ENCODE results near the gene UGT1A7. TPM values are rescaled to one million over a fixed set of nuclear protein-coding genes. Genes with fewer than 3 reads are reported as not detected.

UGT1A7 gene
- total RNA-seq, 2 donors from 2014 or later, result 0.46 TPM; not detected in 1

- no peaks in the 10 kb centered on the region for H3K27me3 ChIP-seq (replicated peaks; ENCODE audit: insufficient read depth)
- no peaks in the 10 kb centered on the region for H3K9me3 ChIP-seq
- H3K36me3 ChIP-seq, result no peaks in the 10 kb centered on the region
- H3K27ac ChIP-seq, result no peak overlapping the region
- intact Hi-C loops (cut with DNase I), result no loop called here
- no peaks in the 10 kb centered on the region for H3K4me1 ChIP-seq (replicated peaks)
- WGBS, result 81% methylated on average over 9 of the region's 9 CpGs
- no peak for DNase-seq (ENCODE audit: low spot score)
- H3K4me3 ChIP-seq, result no peak overlapping the region
- TF ChIP-seq POLR2AphosphoS5 (IDR thresholded peaks at IDR 0.05), result no peak
- TF ChIP-seq POLR2A (IDR thresholded peaks at IDR 0.05), result no peak
- TF ChIP-seq CTCF (IDR thresholded peaks at IDR 0.05), result no peak
These were observed 119.8 kb downstream of the UGT1A7 start for GRCh38 chr2:233801357-233802131.

GRCh38 chr2:233802132-233802815, 120.6 kb downstream of the UGT1A7 start:
- DNase-seq (ENCODE audit: low spot score), result no peak
- TF ChIP-seq POLR2AphosphoS5 (IDR thresholded peaks at IDR 0.05), result no peak
- TF ChIP-seq CTCF (IDR thresholded peaks at IDR 0.05), result no peak
- TF ChIP-seq POLR2A (IDR thresholded peaks at IDR 0.05), result no peak
- Histone ChIP-seq H3K4me3 (no peak overlapping the region), H3K9me3 (no peaks in the 10 kb centered on the region), H3K27ac (no peak overlapping the region), H3K4me1 (replicated peaks) (no peaks in the 10 kb centered on the region), H3K27me3 (replicated peaks; ENCODE audit: insufficient read depth) (no peaks in the 10 kb centered on the region), H3K36me3 (no peaks in the 10 kb centered on the region)
- 78% methylated on average over 3 of the region's 3 CpGs for WGBS
- intact Hi-C loops (cut with DNase I), result no loop called here

- no peaks in the 10 kb centered on the region for H3K9me3 ChIP-seq
- no peak overlapping the region for H3K4me3 ChIP-seq
- no peak overlapping the region for H3K27ac ChIP-seq
- intact Hi-C loops (cut with DNase I), result no loop called here
- no peak for DNase-seq (ENCODE audit: low spot score)
- no peaks in the 10 kb centered on the region for H3K4me1 ChIP-seq (replicated peaks)
- H3K36me3 ChIP-seq, result no peaks in the 10 kb centered on the region
- TF ChIP-seq POLR2AphosphoS5 (IDR thresholded peaks at IDR 0.05) (no peak), POLR2A (IDR thresholded peaks at IDR 0.05) (no peak), CTCF (IDR thresholded peaks at IDR 0.05) (no peak)
- 85% methylated on average over 2 of the region's 2 CpGs for WGBS
- H3K27me3 ChIP-seq (replicated peaks; ENCODE audit: insufficient read depth), result no peaks in the 10 kb centered on the region
These were observed 121.7 kb downstream of the UGT1A7 start for GRCh38 chr2:233803292-233803911.

GRCh38 chr2:233803994-233804393, 122.3 kb downstream of the UGT1A7 start:
- TF ChIP-seq POLR2A (IDR thresholded peaks at IDR 0.05) (no peak), CTCF (IDR thresholded peaks at IDR 0.05) (no peak), POLR2AphosphoS5 (IDR thresholded peaks at IDR 0.05) (no peak)
- WGBS, result 80% methylated on average over 8 of the region's 8 CpGs
- Histone ChIP-seq H3K9me3 (no peaks in the 10 kb centered on the region), H3K27me3 (replicated peaks; ENCODE audit: insufficient read depth) (no peaks in the 10 kb centered on the region), H3K4me3 (no peak overlapping the region), H3K4me1 (replicated peaks) (no peaks in the 10 kb centered on the region), H3K36me3 (no peaks in the 10 kb centered on the region), H3K27ac (no peak overlapping the region)
- intact Hi-C loops (cut with DNase I), result no loop called here
- DNase-seq (ENCODE audit: low spot score), result no peak

Measured in prostate gland (tissue), 2 donors.